VCaP (cell line): Measurements from ENCODE around the gene FSTL4.
"Not testable (repeated sequence)": the region's sequence is repeated elsewhere in the genome, so short reads cannot be mapped to it uniquely, and the experiment has no call there.

Source experiments
- H3K27ac ChIP-seq: fragments of 450-650 bp; 2 replicates; pipeline ENCODE4 v1.5.1; 2017
- TF ChIP-seq, protein P1 (sequence below): fragments of 450-650 bp; conservative IDR thresholded peaks from 2 replicates; pipeline ENCODE4 v1.5.1; 2017; ENCODE audit warnings: mild to moderate bottlenecking, moderate library complexity

Gene FSTL4

DNA sequence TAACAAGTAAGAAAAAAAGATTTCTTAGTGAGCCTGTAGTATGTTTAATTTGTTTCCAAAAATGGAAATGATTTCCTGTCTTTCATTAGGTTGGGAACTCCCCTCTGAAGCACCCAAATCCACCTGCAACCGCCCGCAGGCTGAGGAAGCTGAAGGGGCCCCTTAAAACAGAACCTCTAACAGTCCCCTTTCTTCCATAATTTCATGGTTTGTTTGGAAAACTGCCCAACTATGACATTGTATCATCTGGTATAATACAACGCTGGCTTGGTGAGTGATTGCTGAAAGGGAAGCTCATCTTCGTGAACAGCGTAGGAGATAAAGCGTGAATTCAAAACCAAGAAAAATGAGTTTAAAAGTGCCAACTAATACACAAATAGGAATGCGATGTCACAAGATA, 215.5 kb downstream of the FSTL4 start:
- no peak overlapping the region for H3K27ac ChIP-seq
- TF ChIP-seq, protein P1, sequence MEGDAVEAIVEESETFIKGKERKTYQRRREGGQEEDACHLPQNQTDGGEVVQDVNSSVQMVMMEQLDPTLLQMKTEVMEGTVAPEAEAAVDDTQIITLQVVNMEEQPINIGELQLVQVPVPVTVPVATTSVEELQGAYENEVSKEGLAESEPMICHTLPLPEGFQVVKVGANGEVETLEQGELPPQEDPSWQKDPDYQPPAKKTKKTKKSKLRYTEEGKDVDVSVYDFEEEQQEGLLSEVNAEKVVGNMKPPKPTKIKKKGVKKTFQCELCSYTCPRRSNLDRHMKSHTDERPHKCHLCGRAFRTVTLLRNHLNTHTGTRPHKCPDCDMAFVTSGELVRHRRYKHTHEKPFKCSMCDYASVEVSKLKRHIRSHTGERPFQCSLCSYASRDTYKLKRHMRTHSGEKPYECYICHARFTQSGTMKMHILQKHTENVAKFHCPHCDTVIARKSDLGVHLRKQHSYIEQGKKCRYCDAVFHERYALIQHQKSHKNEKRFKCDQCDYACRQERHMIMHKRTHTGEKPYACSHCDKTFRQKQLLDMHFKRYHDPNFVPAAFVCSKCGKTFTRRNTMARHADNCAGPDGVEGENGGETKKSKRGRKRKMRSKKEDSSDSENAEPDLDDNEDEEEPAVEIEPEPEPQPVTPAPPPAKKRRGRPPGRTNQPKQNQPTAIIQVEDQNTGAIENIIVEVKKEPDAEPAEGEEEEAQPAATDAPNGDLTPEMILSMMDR, result no peak

DNA sequence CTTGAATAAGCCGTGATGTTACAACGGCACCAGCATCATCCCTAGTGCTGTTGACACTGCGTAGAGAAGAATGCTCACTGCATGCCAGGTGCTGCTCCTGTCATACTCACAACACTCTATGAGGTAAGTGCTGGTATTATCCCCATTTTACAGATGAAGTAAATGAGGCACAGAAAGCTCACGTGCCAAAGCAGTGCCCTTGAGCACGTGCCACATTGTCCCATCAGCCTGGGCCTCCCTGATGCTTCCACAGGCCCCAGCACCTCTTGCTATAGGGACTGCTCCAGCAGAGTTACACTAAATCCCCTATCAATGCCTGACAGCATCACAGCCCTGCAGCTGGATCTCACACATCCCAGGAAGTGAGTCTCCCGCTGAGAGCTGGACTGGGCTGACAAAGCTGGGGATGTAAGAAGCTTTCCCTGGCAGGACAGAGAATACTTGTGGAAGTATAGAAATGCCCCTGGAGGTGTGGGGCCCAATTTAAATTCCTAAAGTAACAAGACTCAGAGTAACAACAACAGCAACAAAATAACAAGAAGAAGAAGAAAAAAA, 216.1 kb downstream of the FSTL4 start:
- no peak overlapping the region for H3K27ac ChIP-seq
- TF ChIP-seq, protein P1, result no peak

DNA sequence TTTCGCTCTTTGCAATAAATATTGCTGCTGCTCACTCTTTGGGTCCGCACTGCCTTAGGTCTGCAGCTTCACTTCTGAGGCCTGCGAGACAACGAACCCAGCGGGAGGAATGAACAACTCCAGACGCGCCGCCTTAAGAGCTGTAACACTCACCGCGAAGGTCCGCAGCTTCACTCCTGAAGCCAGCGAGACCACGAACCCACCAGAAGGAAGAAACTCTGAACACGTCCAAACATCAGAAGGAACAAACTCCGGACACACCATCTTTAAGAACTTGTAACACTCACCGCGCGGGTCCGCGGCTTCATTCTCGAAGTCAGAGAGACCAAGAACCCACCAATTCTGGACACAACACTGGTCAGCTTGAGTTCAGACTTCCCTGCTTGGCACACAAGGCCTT, 217.1 kb downstream of the FSTL4 start:
- H3K27ac ChIP-seq, result not testable (repeated sequence)

DNA sequence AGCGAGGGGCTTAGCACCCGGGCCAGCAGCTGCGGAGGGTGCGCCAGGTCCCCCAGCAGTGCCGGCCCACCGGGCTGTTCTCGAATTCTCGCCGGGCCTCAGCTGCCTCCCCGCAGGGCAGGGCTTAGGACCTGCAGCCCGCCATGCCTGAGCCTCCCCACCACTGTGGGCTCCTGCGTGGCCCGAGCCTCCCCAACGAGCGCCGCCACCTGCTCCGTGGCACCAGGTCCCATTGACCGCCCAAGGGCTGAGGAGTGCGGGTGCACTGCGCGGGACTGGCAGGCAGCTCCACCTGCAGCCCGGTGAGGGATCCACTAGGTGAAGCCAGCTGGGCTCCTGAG, 217.9 kb downstream of the FSTL4 start:
- not testable (repeated sequence) for H3K27ac ChIP-seq

DNA sequence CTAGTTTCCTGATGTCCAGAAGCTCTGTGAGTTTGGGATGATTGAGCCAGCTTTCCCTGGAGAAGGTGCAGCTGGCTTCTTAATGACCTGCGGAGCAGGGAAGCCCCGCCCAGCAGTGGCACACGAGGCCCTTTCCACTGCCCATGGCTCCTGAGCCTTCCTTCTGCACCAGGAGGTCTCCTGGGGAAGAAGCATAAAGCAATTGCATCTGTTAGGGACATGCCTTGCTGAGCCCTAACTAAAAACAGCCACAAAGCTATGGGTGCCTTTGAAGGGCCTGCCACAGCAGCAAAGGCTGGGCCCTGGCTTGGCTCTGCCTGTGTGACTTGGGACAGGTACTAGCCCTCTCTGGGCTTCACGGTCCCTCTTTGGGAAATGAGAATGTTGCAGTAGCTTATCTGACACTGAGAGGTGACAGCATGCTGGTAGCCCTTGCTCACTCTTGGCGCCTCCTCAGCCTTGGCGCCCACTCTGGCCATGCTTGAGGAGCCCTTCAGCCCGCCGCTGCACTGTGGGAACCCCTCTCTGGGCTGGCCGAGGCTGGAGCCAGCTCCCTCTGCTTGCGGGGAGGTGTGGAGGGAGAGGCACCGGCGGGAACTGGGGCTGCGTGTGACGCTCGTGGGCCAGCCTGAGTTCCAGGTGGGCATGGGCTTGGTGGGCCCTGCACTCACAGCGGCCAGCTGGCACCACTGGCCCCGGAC, 218.4 kb downstream of the FSTL4 start:
- TF ChIP-seq, protein P1, result no peak
- no peak overlapping the region for H3K27ac ChIP-seq

DNA sequence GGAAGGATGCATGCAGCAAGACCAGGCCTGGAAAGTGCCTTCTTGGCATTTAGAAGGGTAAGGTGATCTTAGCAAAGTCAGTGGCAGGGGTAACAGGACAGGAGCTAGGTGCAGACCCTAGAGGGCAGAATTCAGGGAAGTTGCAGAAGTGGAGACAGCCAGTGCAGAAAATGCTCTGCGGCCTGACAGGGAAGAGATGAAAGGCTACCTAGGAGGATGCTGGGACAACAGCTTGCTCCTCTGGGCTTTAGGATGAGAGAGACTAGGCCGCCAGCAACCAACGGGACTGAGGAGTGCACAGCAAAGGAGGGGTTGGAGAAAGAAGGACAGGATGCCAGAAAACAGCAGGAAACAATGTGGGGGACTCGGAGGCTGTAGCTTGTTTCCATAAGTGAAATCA, 219.9 kb downstream of the FSTL4 start:
- TF ChIP-seq, protein P1, result no peak

DNA sequence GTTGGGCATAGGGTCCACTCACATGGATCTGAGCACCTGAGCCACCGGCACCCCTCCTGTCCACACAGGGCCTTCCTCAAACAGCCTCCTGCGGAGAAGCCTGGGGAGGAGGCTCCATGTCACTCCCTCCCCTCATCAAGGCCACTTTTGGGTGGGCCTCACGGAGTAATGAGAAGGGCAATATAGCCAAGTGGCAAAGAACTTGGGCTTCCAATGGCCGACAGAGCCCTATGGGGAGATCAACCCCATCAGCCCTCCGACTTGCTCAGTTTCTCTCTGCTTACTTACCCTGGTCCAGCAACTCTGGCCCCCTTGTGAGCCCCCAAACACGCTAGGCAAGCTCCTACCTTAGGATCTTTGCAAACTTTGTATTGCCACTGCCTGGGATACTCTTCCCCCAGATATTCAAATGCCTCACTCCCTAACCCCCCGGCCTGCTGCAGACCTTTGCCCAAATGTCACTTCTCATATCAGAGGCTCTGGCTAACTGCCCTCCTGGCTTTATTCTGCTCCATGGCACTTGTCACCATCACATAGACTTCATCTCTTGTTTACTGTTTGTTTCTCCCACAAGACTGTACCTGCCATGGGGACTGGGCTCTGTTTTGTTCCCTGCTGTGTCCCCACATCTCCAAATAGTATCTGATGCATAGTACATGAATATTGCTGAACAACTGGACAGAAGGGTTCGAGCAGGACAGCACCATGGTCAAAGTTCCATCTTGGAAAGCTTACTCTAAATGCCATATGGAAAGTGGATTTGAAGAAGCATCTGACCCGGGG, 220.8 kb downstream of the FSTL4 start:
- TF ChIP-seq, protein P1, result no peak
- no peak overlapping the region for H3K27ac ChIP-seq

More for the DNA sequence above, 219.9 kb downstream of the FSTL4 start:
- no peak overlapping the region for H3K27ac ChIP-seq

DNA sequence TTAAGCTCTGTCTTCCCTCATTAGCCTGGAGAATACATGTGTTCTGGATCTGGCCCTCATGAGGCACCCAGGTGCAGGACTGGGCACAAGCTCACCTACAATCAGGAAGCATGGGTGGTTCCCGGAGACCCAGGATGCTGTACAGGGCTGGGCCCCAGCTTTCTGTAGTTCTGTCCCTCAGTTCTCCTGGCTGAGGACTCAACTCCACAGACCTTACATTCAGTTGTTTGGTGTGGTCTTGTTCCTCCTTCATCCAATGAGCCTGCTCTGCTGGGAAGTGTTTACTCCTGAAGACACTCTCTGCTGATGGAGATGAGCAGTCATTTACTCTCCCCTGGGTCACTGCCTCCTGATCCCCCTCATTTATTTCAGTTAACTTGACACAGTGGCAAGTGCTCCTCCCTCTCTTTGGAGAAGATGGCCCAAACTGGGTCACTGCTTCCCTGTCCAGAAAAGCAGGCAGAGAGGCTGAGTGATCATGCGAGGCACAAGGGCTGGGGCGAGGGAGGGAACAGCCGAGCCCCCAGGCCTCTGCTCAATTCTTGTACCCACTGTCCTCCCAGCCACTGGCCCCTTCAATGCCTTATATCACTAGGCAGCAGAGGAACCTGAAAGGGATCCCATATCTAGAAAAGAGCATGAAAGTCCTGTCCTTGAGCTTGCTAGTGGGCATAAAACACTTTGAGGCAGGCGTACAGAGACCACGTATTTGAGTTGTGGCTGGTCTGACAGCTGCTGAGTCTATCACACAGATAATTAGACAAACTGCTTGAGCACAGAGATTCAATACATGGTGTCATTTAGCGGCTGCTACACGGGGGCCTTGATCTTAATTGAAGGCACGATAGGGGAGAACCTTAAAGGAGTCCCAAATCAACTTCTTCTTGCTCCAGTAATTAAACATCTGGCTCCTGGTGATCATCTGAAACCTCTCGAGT, 221.7 kb downstream of the FSTL4 start:
- H3K27ac ChIP-seq, result no peak overlapping the region
- TF ChIP-seq, protein P1, result no peak
